Stimulated activated CD4-positive, alpha-beta T cell treated with anti-CD3 and anti-CD28 coated beads, Interleukin-12 subunit alpha, Interleukin-12 subunit beta, amount 100 ng/mL, for 24 hours (primary cell): ENCODE results near the gene CSRNP3.

ENCODE experiments used
- DNase-seq, 2 experiments: peaks; one replicate each; pipeline ENCODE4 v3.0.0-alpha.2; 2020; ENCODE audit warnings: low read depth in 2 of 2

The CSRNP3 gene

GRCh38 chr2:165471349-165471950, 2.0 kb downstream of the CSRNP3 start:
- no peak for DNase-seq

- no peak for DNase-seq
These were observed 3.4 kb downstream of the CSRNP3 start for GRCh38 chr2:165472922-165473321.

DNA sequence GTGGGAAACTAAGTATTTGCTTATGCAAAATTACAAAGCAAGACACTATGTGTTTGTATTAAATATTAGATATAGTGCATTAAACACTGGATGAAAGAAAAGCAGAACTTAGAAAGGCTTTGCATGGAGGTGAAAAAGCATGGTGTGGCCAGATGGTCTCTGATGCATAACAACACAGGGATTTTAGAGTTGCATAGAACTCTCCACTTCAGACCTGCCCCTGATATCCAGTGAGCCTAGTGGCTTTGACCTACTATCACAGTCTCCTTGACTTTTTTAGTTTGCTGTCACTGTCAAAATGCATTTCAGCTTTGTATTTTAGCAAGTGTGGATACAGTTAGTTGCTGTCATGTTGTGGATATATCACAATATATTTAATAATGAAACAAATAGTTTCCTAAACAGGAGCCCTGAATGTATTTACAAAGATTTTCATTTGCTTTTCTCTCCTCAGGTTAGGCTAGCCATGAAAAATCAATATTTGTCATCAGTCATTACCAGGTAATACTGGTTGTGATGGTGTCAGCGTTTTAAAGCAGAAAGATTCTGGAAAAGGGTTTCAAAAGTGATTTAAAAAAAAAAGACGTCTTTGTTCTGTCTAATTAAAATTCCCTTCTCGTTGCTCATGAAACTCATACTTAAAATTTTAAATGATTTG, 5.2 kb downstream of the CSRNP3 start:
- DNase-seq = no peak

DNA sequence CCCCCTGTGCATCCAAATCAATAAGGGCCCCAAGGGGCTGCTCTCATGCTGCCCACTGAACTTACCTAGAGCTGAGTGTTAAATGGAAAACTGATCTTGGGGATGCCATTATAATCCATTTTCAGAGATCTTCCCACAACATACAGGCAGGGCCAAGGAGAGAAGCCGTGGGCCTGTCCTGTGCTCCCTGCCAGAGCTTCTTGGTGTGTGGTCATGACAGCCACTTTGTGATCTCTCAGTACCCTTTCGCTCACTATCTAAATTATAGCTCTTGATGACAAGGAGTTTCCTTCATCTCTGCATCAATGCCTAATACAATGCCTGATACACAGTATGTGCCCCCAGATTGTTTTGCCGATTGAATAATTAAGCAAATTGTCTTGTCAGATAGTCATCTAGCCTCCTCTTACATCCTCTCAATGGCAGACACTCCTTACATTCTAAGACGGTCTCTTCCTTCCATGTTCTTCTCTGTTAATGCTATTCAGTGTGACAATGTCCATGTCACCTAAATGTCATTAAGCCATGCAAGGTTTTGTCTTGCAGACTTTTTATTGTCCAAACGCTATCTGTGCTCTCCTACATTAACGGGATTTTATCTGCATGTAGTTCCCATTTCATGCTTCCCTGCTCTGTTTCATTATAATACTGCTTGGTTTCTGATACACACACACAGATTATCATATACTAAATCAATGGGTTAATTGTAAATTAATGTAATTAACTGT, 5.9 kb downstream of the CSRNP3 start:
- no peak for DNase-seq

GRCh38 chr2:165479856-165480255, 10.4 kb downstream of the CSRNP3 start:
- DNase-seq = no peak

DNA sequence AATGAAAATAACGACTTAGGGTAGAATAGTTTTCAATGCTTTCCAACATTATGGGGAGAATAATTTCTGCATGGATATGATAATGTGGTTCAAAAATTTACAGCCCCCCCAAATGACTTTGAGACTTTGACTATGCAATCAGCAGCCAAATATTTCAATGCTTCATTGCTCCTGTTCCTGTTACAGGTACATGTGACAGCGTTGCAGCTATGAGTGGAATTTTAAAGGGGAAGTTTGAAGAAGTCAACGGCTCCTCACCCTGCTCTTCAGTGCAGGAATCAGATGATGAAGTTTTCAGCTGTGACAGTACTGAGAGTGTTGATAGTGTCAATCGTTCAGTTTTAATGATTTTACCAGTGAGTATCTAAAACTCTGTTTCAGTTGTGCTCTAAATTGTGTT, 25.1 kb downstream of the CSRNP3 start:
- no peak for DNase-seq

- no peak for DNase-seq
These were observed 28.3 kb downstream of the CSRNP3 start for GRCh38 chr2:165497659-165498317.

DNA sequence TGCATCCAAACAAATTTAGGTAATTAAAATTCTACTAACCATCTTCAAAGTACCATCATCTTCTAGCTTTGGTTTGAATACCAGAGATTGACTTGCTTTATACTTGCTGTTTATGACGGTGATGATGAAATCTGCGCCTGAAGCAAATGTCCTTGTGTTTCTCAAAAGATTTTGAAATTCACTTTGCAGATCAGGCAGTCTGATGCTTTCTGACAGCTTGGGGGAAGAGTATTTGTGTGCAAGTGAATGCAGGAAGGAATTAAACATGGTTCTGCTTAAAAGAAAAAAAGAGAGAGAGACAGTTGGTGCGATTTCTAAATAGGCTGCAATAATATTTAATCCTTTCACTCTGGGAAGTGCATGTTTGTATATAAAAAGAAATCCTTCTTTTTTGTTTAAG, 29.6 kb downstream of the CSRNP3 start:
- no peak for DNase-seq

DNA sequence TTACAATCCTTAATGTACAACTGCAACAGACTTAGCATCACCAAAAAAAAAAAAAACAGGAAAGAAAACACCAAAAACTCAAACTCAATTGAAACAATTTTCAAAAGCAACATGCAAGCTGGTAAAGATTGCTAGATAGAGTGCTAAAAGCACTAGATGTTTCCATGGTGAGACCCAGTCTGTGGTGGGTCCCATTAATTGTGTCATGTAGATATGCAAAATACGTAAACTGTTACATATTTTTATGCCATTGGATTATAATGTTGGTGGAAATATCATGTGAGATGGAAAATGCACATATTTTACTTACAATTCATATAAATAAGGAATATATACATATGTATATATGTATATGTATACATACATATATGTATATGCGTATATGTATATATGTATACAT, 30.5 kb downstream of the CSRNP3 start:
- no peak for DNase-seq

- DNase-seq = no peak
These were observed 31.3 kb downstream of the CSRNP3 start for GRCh38 chr2:165500816-165501215.

DNA sequence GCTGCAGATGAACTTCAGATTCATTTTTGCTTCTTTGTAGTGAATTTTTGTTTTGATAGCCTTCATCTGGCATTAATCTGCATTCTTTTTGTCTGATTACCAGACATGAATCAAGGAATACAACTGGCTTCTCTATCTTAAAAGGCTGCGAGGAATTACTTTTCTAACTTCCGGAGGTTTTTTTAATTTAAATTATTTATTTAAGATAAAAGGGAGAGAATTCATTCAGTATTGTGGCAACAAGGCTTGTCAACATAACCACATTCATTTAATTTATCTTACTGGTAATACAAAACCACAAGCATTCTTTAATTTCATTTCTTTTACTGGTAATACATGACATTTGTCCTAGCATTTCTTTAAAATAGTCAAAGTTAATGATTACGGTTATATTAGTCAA, 36.0 kb downstream of the CSRNP3 start:
- no peak for DNase-seq

GRCh38 chr2:165508927-165509326, 39.4 kb downstream of the CSRNP3 start:
- no peak for DNase-seq

GRCh38 chr2:165513479-165513878, 44.0 kb downstream of the CSRNP3 start:
- no peak for DNase-seq

DNA sequence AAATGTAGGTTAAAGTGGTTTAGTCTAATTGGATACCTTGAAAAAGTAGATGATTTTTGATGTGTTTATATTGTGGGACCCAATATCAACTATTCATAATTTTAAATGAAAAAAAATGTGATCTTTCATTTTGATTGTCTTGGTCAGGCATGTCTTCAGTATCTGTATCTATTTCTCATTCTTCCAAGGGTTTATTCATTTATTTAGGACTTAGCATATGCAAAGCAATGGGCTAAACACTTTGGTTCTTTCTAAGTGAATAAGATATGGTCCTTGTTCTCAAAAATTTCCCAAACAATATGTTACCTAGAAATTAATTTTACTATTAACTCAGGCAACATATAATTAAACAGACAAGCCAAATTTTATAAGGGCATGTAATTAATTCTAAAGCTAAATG, 49.1 kb downstream of the CSRNP3 start:
- no peak for DNase-seq

DNA sequence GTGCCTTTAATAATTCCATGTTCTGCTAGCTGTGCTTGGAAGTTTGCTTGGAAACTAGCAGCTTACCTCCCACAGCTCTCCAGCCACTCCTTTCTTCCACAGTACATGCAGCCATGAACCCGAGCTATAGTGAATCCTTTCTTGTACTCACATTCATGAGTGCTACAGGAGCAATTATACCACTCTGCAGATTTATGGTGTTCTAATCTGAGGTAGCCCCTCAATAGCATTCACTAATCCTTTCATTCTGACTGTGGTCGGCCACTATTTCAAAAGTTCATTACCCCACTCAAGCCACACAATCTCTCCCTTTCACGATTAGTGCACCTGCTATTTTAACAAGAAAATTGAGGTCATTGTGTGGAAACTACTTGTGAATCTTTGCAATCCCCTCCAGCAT, 53.2 kb downstream of the CSRNP3 start:
- no peak for DNase-seq

DNA sequence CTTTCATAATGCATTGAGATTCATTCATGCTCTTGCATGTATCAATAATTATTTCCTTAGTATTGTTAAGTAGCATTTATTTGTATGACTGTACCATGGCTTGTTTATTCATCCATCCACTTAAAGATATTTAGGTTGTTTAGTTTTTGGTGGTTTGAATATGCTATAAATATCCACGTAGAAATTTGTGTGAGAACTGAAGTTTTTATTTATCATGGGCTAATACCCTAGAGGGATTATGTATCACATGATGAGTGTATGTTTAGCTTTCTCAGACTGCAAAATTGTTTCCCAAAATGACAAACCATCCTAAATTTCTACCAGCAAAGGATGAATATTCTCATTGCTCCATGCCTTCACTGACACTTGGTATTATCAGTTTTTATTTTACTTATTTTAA, 55.2 kb downstream of the CSRNP3 start:
- DNase-seq = no peak

- no peak for DNase-seq
These were observed 59.2 kb downstream of the CSRNP3 start for GRCh38 chr2:165528691-165529090.

DNA sequence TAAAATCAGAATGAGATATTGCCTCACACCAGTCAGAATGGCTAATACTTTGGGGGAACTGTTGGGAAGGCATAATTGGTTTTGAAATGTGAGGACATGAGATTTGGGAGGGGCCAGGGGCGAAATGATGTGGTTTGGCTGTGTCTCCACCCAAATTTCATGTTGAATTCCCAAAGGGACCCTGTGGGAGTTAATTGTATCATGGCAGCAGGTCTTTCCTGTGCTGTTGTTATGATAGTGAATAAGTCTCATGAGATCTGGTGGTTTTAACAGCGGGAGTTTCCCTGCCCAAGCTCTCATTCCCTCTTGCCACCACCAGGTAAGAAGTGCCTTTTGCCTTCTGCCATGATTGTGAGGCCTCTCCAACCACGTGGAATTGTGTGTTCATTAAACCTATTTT, 59.6 kb downstream of the CSRNP3 start:
- no peak for DNase-seq

DNA sequence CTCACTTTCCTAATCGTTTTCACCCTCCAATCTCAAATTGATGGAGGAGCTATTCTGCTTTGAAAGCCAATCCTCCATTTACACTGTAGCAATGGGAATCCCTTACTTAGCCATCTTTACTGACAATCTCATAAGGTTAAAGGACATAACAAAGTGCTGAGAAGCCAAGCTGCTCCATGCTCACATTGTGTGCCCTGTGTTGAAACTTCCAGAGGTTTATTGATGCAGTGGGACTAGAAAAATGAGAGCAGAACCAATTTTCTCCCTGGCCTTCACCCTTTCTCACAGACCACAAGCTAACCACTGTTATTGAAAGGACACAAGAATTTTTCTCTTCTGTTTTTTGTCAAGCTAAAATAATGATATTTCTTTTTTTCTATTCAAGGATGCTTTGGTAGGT, 63.8 kb downstream of the CSRNP3 start:
- DNase-seq = no peak

DNA sequence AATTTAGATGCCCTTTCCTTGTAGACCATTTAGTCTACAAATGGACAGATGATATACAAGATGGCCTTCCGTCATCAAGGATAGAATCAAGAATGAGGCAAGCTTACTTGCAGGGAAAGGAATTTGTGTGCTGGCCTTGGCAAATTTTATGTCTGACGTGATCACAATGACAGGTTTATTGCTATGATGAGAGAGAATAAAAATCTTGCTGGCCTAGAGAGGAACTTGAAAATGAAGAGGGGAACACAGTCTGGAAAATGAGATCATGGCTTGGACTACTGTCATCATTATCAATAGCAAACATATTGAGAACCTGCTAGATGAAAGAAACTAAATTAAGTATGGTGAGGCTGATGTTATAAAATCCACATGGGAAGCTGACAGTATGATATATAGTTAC, 66.0 kb downstream of the CSRNP3 start:
- no peak for DNase-seq

DNA sequence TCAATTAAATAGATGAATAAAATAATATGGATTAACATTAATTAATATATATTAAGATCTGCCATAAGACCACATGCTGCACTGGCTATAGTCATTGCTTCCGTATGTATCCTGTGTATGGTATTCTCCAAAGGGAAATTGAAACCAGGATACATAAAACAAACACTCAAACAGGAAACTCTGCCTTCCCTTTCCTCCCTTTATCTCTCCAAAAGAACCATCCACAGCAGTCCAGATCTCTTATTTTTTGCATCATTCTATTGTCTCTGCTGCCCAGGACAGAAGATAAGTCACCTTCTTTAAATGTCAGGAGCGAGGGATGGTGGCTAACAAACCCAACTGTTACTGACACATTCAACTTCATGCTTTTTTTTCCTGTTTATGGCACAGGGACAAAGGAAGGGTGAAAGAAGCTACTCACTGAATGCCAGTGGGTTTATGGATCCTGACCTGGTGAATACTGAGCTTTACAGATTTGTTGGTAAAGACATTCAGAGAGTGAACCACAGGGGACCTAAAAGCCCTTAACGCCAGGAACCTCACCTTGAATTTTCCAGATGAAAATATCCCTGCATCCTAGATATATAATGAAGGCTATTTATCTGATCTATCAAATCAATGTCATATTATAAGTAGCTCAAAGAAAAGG, 67.5 kb downstream of the CSRNP3 start:
- no peak for DNase-seq

- no peak for DNase-seq
These were observed 70.5 kb downstream of the CSRNP3 start for GRCh38 chr2:165539985-165540384.
